Endothelial cell of umbilical vein (primary cell): ENCODE data around the gene DOLPP1.

Source experiments
- EZH2 ChIP-seq: IDR thresholded peaks from 2 replicates; pipeline ENCODE4 v1.6.1; 2012; ENCODE audit warnings: borderline replicate concordance, low read depth, mild to moderate bottlenecking, moderate library complexity, low read length, inconsistent platforms; ENCODE audit not compliant: severe bottlenecking
- GATA2 ChIP-seq: IDR thresholded peaks from 2 replicates; pipeline ENCODE4 v1.7.0; 2011; ENCODE audit warnings: low read depth, mild to moderate bottlenecking, moderate library complexity, mixed read lengths, low read length; ENCODE audit not compliant: insufficient read length, insufficient read depth
- TF ChIP-seq, protein P1 (sequence below), 2 donors: IDR thresholded peaks; 1 replicate in 1 of 2; 2 replicates in 1 of 2; pipeline ENCODE4 v1.5.1; 2011; ENCODE audit warnings: low read length in 2 of 2, mild to moderate bottlenecking in 2 of 2, moderate library complexity in 2 of 2, control low read depth in 1 of 2, inconsistent platforms in 1 of 2, low read depth in 1 of 2; ENCODE audit not compliant: insufficient read depth in 1 of 2; ENCODE audit errors: extremely low read depth in 1 of 2

DNA sequence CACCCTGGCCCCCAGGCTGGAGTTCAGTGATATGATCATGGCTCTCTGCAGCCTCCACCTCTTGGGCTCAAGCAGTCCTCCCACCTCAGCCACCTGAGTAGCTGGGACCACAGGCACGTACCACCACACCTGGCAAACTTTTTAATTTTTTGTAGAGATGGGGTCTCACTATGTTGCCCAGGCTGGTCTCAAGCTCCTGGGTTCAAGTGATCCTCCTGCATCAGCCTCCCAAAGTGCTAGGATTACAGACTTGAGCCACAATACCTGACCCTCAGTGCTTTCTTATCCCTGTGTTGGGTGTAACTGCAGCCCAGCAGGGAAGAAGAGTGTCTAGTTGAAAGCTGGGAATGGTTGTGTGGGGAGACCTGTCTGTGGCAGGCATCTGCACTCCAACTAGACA, 41.2 kb downstream of the DOLPP1 start:
- TF ChIP-seq, protein P1, sequence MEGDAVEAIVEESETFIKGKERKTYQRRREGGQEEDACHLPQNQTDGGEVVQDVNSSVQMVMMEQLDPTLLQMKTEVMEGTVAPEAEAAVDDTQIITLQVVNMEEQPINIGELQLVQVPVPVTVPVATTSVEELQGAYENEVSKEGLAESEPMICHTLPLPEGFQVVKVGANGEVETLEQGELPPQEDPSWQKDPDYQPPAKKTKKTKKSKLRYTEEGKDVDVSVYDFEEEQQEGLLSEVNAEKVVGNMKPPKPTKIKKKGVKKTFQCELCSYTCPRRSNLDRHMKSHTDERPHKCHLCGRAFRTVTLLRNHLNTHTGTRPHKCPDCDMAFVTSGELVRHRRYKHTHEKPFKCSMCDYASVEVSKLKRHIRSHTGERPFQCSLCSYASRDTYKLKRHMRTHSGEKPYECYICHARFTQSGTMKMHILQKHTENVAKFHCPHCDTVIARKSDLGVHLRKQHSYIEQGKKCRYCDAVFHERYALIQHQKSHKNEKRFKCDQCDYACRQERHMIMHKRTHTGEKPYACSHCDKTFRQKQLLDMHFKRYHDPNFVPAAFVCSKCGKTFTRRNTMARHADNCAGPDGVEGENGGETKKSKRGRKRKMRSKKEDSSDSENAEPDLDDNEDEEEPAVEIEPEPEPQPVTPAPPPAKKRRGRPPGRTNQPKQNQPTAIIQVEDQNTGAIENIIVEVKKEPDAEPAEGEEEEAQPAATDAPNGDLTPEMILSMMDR (IDR thresholded peaks at IDR 0.05; ENCODE audit: extremely low read depth in 1 of 2, insufficient read depth in 1 of 2, low read depth in 1 of 2, low read length in 2 of 2): no peak
- TF ChIP-seq GATA2 (no peak), EZH2 (no peak)
